KOPT-K1 (cell line): ENCODE measurements around the gene RGS21.
"Not testable (repeated sequence)": the region's sequence is repeated elsewhere in the genome, so short reads cannot be mapped to it uniquely, and the experiment has no call there.

ENCODE experiments used
- H3K27ac ChIP-seq: fragments of 200-600 bp; sonication (generic); 2 replicates; pipeline ENCODE4 v1.5.1; 2016; ENCODE audit warnings: antibody characterized with exemption, mild to moderate bottlenecking, low read depth, low read length; ENCODE audit not compliant: poor library complexity, severe bottlenecking
- H3K36me3 ChIP-seq: fragments of 200-600 bp; sonication (generic); 2 replicates; pipeline ENCODE4 v1.5.1; 2017; ENCODE audit warnings: antibody characterized with exemption, mild to moderate bottlenecking, low read length, moderate library complexity; ENCODE audit not compliant: insufficient read depth
- H3K9me3 ChIP-seq: fragments of 200-600 bp; sonication (generic); 2 replicates; pipeline ENCODE4 v1.5.1; 2017; ENCODE audit warnings: antibody characterized with exemption, low read length, mild to moderate bottlenecking; ENCODE audit not compliant: insufficient read depth, poor library complexity, severe bottlenecking

RGS21 gene

GRCh38 chr1:192316942-192317450 is at the start of gene RGS21:
Gene RGS21, plus strand, starts transcription at chr1:192316992. Its CDS starts 26,045 bp downstream, at chr1:192343037.
- no peaks in the 10 kb centered on the region for H3K36me3 ChIP-seq
- no peaks in the 10 kb centered on the region for H3K9me3 ChIP-seq
- H3K27ac ChIP-seq, result no peak within 1 kb of the TSS

- Histone ChIP-seq H3K27ac (no peak overlapping the region), H3K9me3 (no peaks in the 10 kb centered on the region)
These were observed 48.2 kb upstream of the RGS21 start for GRCh38 chr1:192268468-192269052.

GRCh38 chr1:192270398-192270797 is 46.4 kb upstream of the RGS21 start:
- Histone ChIP-seq H3K36me3 (no peaks in the 10 kb centered on the region), H3K27ac (no peak overlapping the region), H3K9me3 (no peaks in the 10 kb centered on the region)

More at GRCh38 chr1:192268468-192269052, 48.2 kb upstream of the RGS21 start:
- no peaks in the 10 kb centered on the region for H3K36me3 ChIP-seq

- H3K27ac ChIP-seq, result no peak overlapping the region
- no peaks in the 10 kb centered on the region for H3K36me3 ChIP-seq
- no peaks in the 10 kb centered on the region for H3K9me3 ChIP-seq
These were observed 44.1 kb upstream of the RGS21 start for GRCh38 chr1:192272732-192273131.

GRCh38 chr1:192274588-192274987 is 42.2 kb upstream of the RGS21 start:
- Histone ChIP-seq H3K36me3 (no peaks in the 10 kb centered on the region), H3K9me3 (no peaks in the 10 kb centered on the region), H3K27ac (no peak overlapping the region)

- no peaks in the 10 kb centered on the region for H3K36me3 ChIP-seq
- no peak overlapping the region for H3K27ac ChIP-seq
- H3K9me3 ChIP-seq, result peaks cover 6% of the 10 kb centered on the region
These were observed 39.2 kb upstream of the RGS21 start for GRCh38 chr1:192277635-192278034.

GRCh38 chr1:192284927-192285326 is 31.9 kb upstream of the RGS21 start:
- H3K27ac ChIP-seq, result no peak overlapping the region
- no peaks in the 10 kb centered on the region for H3K36me3 ChIP-seq
- peaks cover 6% of the 10 kb centered on the region for H3K9me3 ChIP-seq

- Histone ChIP-seq H3K27ac (no peak overlapping the region), H3K36me3 (no peaks in the 10 kb centered on the region), H3K9me3 (peaks cover 3% of the 10 kb centered on the region)
These were observed 13.8 kb upstream of the RGS21 start for GRCh38 chr1:192303029-192303428.

GRCh38 chr1:192308314-192308713 is 8.5 kb upstream of the RGS21 start:
- H3K27ac ChIP-seq, H3K36me3 ChIP-seq, H3K9me3 ChIP-seq: not testable (repeated sequence)

GRCh38 chr1:192311281-192311680 is 5.5 kb upstream of the RGS21 start:
- H3K9me3 ChIP-seq, result peaks cover 9% of the 10 kb centered on the region
- no peak overlapping the region for H3K27ac ChIP-seq

GRCh38 chr1:192327997-192328396 is 11.2 kb downstream of the RGS21 start:
- no peaks in the 10 kb centered on the region for H3K9me3 ChIP-seq
- H3K27ac ChIP-seq, result no peak overlapping the region
- no peaks in the 10 kb centered on the region for H3K36me3 ChIP-seq

More at GRCh38 chr1:192311281-192311680, 5.5 kb upstream of the RGS21 start:
- H3K36me3 ChIP-seq, result no peaks in the 10 kb centered on the region

- Histone ChIP-seq H3K36me3 (no peaks in the 10 kb centered on the region), H3K27ac (no peak overlapping the region), H3K9me3 (no peaks in the 10 kb centered on the region)
These were observed 26.1 kb downstream of the RGS21 start for GRCh38 chr1:192342842-192343241.

GRCh38 chr1:192343344-192343743 is 26.6 kb downstream of the RGS21 start:
- Histone ChIP-seq H3K36me3 (no peaks in the 10 kb centered on the region), H3K27ac (no peak overlapping the region), H3K9me3 (no peaks in the 10 kb centered on the region)

- H3K9me3 ChIP-seq, result no peaks in the 10 kb centered on the region
- H3K36me3 ChIP-seq, result no peaks in the 10 kb centered on the region
- H3K27ac ChIP-seq, result no peak overlapping the region
These were observed 32.5 kb downstream of the RGS21 start for GRCh38 chr1:192349314-192349713.

- no peaks in the 10 kb centered on the region for H3K9me3 ChIP-seq
- no peak overlapping the region for H3K27ac ChIP-seq
- no peaks in the 10 kb centered on the region for H3K36me3 ChIP-seq
These were observed 33.6 kb downstream of the RGS21 start for GRCh38 chr1:192350356-192350755.

GRCh38 chr1:192351550-192351949 is 34.8 kb downstream of the RGS21 start:
- Histone ChIP-seq H3K36me3 (no peaks in the 10 kb centered on the region), H3K9me3 (no peaks in the 10 kb centered on the region), H3K27ac (no peak overlapping the region)
